Progenitor cell of endocrine pancreas (in vitro differentiated cells): ENCODE measurements around the gene RGS14. TPM values are rescaled to one million over a fixed set of nuclear protein-coding genes. Genes with fewer than 3 reads are reported as not detected.
A peak's percentile ranks its signal among the peaks of the same experiment; 100 is the strongest.

ENCODE experiments used
- DNase-seq: peaks from one replicate; pipeline ENCODE4 v3.0.0; 2021; ENCODE audit warnings: low spot score; ENCODE audit not compliant: unreplicated experiment
- H3K27ac Mint-ChIP-seq: 2 replicates; pipeline ENCODE4 v1.8.0; 2021; ENCODE audit warnings: mild to moderate bottlenecking, moderate library complexity, mixed read lengths
- H3K27me3 Mint-ChIP-seq: 2 replicates; pipeline ENCODE4 v1.8.0; 2021; ENCODE audit warnings: mixed read lengths
- H3K36me3 Mint-ChIP-seq: 2 replicates; pipeline ENCODE4 v1.8.0; 2022; ENCODE audit warnings: mixed read lengths; ENCODE audit not compliant: insufficient read depth
- H3K4me1 Mint-ChIP-seq: 2 replicates; pipeline ENCODE4 v1.8.0; 2021; ENCODE audit warnings: low read depth, mixed read lengths
- H3K4me3 Mint-ChIP-seq: 2 replicates; pipeline ENCODE4 v1.8.0; 2021; ENCODE audit warnings: low read depth, mild to moderate bottlenecking, moderate library complexity, mixed read lengths
- H3K9me3 Mint-ChIP-seq: 2 replicates; pipeline ENCODE4 v1.8.0; 2021; ENCODE audit warnings: low read depth, mixed read lengths
- CTCF ChIP-seq: fragments of 200-600 bp; sonication (generic); IDR thresholded peaks from one replicate; pipeline ENCODE4 v1.5.0; 2021; ENCODE audit warnings: antibody characterized with exemption, mild to moderate bottlenecking; ENCODE audit not compliant: unreplicated experiment
- long read RNA-seq: library from polyadenylated mRNA; unstranded; transcript quantifications from one replicate; pipeline ENCODE4 v2.0.0, GENCODE V29; 2020
- total RNA-seq: library from RNA; stranded (reverse); gene quantifications from 2 replicates; pipeline ENCODE4 v1.2.1, GENCODE V29; 2021

Gene RGS14
- 13.0 and 15.0 TPM in 2 replicates for total RNA-seq
- long read RNA-seq, partial matches to known transcripts = 3 of 7 reads
- long read RNA-seq, other reads (novel, unspliced or antisense) = 2 of 7 reads

- Mint-ChIP-seq H3K4me1 (peaks cover 4% of the 10 kb centered on the region), H3K4me3 (no peak within 1 kb of the TSS), H3K27ac (no peak within 1 kb of the TSS), H3K36me3 (no peaks in the 10 kb centered on the region), H3K27me3 (peaks cover 36% of the 10 kb centered on the region), H3K9me3 (no peaks in the 10 kb centered on the region)
- no peak for DNase-seq
- no peak for TF ChIP-seq CTCF
Measured at GRCh38 chr5:177357459-177358351, at the start of gene RGS14. Gene RGS14 (plus strand): TSS chr5:177357924. CDS start chr5:177358025, 101 bp downstream.

GRCh38 chr5:177308740-177309139 is 49.0 kb upstream of the RGS14 start:
- no peaks in the 10 kb centered on the region for H3K27me3 Mint-ChIP-seq
- no peak overlapping the region for H3K4me3 Mint-ChIP-seq
- no peak for TF ChIP-seq CTCF
- H3K9me3 Mint-ChIP-seq = no peaks in the 10 kb centered on the region
- H3K36me3 Mint-ChIP-seq = peaks cover 5% of the 10 kb centered on the region
- peak overlapping the region; percentile 84 for H3K27ac Mint-ChIP-seq
- no peak for DNase-seq
- H3K4me1 Mint-ChIP-seq = peaks cover 21% of the 10 kb centered on the region

GRCh38 chr5:177309351-177310191 is 48.2 kb upstream of the RGS14 start:
- TF ChIP-seq CTCF = peak; percentile 81
- H3K27me3 Mint-ChIP-seq = no peaks in the 10 kb centered on the region
- no peaks in the 10 kb centered on the region for H3K9me3 Mint-ChIP-seq
- peak overlapping the region; percentile 62 for H3K4me3 Mint-ChIP-seq
- H3K4me1 Mint-ChIP-seq = peaks cover 15% of the 10 kb centered on the region
- H3K36me3 Mint-ChIP-seq = peaks cover 5% of the 10 kb centered on the region
- DNase-seq = peak; percentile 59
- peak overlapping the region; percentile 84 for H3K27ac Mint-ChIP-seq

DNA sequence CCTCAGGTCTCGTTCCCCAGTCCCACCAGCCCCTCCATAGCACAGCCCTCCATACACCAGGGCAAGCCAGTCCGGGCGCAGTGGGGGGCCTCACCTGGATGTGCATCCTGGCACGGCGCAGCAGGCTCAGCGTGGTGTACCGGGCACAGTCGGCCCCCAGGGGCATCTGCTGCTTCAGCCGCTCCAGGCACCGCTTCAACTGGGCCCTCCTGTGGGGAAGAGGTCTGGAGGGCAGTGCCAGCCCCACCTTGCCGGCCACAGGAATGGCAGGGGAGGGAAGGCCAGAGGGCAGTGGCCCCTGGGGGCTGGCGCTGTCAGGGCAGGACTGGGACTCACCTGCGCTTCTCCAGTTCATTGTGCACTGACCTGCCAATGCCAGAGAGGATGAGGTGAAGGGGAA is 47.4 kb upstream of the RGS14 start:
- Mint-ChIP-seq H3K9me3 (no peaks in the 10 kb centered on the region), H3K27ac (no peak overlapping the region), H3K4me1 (peaks cover 12% of the 10 kb centered on the region), H3K27me3 (no peaks in the 10 kb centered on the region), H3K4me3 (peak overlapping the region; percentile 80), H3K36me3 (peaks cover 4% of the 10 kb centered on the region)
- no peak for DNase-seq
- TF ChIP-seq CTCF = no peak

GRCh38 chr5:177310757-177311391 is 46.9 kb upstream of the RGS14 start:
- Mint-ChIP-seq H3K4me1 (peaks cover 12% of the 10 kb centered on the region), H3K27ac (no peak overlapping the region)

More at GRCh38 chr5:177310757-177311391, 46.9 kb upstream of the RGS14 start:
- Mint-ChIP-seq H3K27me3 (no peaks in the 10 kb centered on the region), H3K36me3 (peaks cover 3% of the 10 kb centered on the region), H3K4me3 (peak overlapping the region; percentile 80), H3K9me3 (no peaks in the 10 kb centered on the region)
- TF ChIP-seq CTCF = no peak
- no peak for DNase-seq
